Ascending aorta (tissue), 2 donors: ENCODE results near the gene HOXB5. TPM values are rescaled to one million over a fixed set of nuclear protein-coding genes. Genes with fewer than 3 reads are reported as not detected.

Source experiments
- DNase-seq, 2 donors: peaks; one replicate each; pipeline ENCODE4 v3.0.0-alpha.2; 2019; ENCODE audit warnings: low spot score in 2 of 2
- H3K27ac ChIP-seq, 2 donors: fragments of 200-600 bp; sonication (generic); one replicate each; pipeline ENCODE4 v1.5.1; 2016 to 2017; ENCODE audit warnings: mild to moderate bottlenecking in 1 of 2
- H3K27me3 ChIP-seq: fragments of 200-600 bp; sonication (generic); one replicate; pipeline ENCODE4 v1.5.1; 2017
- H3K36me3 ChIP-seq, 2 donors: fragments of 200-600 bp; sonication (generic); one replicate each; pipeline ENCODE4 v1.5.1; 2016
- H3K4me1 ChIP-seq, 2 donors: fragments of 200-600 bp; sonication (generic); one replicate each; pipeline ENCODE4 v1.5.1; 2016 to 2017; ENCODE audit warnings: mild to moderate bottlenecking in 1 of 2
- H3K4me3 ChIP-seq, 2 donors: fragments of 200-600 bp; sonication (generic); one replicate each; pipeline ENCODE4 v1.5.1; 2016 to 2017; ENCODE audit warnings: mild to moderate bottlenecking in 1 of 2
- H3K9me3 ChIP-seq, 2 donors: fragments of 200-600 bp; sonication (generic); one replicate each; pipeline ENCODE4 v1.5.1; 2016
- intact Hi-C: fragments of 100-400 bp; cut with DNase I; formaldehyde crosslinking; loops from one replicate; pipeline ENCODE4 v1.15.1; 2023
- total RNA-seq: library from RNA; depleted of rRNA; stranded (reverse); fragments of >200 nt; gene quantifications from one replicate; pipeline ENCODE4 v1.1.0, GENCODE V29; 2016
- TF ChIP-seq, protein P1 (sequence below), 3 experiments: fragments of 200-600 bp in 2 of 3; fragments of 450-650 bp in 1 of 3; sonication (generic) in 2 of 3; IDR thresholded peaks; one replicate each; pipeline ENCODE4 v1.5.1; 2016 to 2019; ENCODE audit warnings: antibody characterized with exemption in 3 of 3, mild to moderate bottlenecking in 1 of 3, moderate library complexity in 1 of 3

HOXB5 gene
- total RNA-seq, 1 donor from 2014 or later = 0.53 TPM

- TF ChIP-seq, protein P1, sequence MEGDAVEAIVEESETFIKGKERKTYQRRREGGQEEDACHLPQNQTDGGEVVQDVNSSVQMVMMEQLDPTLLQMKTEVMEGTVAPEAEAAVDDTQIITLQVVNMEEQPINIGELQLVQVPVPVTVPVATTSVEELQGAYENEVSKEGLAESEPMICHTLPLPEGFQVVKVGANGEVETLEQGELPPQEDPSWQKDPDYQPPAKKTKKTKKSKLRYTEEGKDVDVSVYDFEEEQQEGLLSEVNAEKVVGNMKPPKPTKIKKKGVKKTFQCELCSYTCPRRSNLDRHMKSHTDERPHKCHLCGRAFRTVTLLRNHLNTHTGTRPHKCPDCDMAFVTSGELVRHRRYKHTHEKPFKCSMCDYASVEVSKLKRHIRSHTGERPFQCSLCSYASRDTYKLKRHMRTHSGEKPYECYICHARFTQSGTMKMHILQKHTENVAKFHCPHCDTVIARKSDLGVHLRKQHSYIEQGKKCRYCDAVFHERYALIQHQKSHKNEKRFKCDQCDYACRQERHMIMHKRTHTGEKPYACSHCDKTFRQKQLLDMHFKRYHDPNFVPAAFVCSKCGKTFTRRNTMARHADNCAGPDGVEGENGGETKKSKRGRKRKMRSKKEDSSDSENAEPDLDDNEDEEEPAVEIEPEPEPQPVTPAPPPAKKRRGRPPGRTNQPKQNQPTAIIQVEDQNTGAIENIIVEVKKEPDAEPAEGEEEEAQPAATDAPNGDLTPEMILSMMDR (IDR thresholded peaks at IDR 0.05) = no peak
- H3K4me1 ChIP-seq = peaks cover 9 to 21% of the 10 kb centered on the region in 2 donors
- no peak for DNase-seq
- H3K9me3 ChIP-seq = no peaks in the 10 kb centered on the region
- peak within 1 kb of the TSS; percentile 39 to 69 for H3K4me3 ChIP-seq
- intact Hi-C loops = no loop called here
- no peaks in the 10 kb centered on the region for H3K36me3 ChIP-seq
- peaks cover 27% of the 10 kb centered on the region for H3K27me3 ChIP-seq
- H3K27ac ChIP-seq = no peak within 1 kb of the TSS
These were observed 21.7 kb upstream of the HOXB5 start, which contains the start of gene HOXB8 for GRCh38 chr17:48615047-48615962. Gene HOXB8, minus strand, starts transcription at chr17:48615292. Its CDS starts 588 bp downstream, at chr17:48614704.

DNA sequence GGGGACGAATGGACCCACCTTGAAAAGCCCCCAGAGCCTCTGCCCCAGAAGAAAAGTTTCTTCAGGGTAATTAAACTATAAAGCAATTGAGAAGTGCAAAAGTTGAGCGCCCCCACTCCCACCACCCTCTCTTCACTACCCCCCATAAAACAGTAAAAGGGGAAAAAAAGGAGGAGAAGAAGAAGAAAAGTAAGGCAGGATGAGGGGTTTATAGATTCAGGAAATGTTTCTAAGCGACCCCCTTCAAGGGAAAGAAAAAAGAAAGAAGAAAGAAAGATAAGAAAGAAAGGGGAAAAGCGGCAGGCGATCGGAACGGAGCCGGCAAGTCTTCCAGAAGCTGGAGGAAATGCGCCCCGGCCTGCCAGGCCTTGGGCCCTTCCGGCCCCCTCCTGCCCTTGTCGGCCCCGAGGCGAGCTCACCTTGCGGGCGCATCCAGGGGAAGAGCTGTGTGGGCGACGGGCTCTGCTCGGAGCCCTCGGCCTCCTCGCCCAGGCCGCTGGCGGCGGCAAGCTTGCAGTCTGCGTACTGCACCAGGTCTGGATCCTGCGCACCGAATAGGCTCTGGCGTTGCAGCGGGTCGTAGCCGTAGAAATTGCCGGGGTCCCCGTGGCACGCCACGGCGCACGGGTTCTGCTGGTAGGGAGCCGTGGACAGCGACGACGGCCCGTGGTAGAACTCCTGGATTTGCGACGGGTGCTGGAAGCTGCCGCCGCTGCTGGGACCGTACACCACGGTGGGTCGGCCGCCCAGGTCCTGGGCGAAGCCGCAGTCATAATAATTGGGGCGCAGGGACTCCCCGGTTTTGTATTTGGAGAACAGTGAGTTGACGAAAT is 20.5 kb upstream of the HOXB5 start:
- Histone ChIP-seq H3K27me3 (peaks cover 27% of the 10 kb centered on the region), H3K27ac (no peak overlapping the region), H3K36me3 (no peaks in the 10 kb centered on the region), H3K9me3 (no peaks in the 10 kb centered on the region), H3K4me3 (peak overlapping the region; percentile 39 to 69), H3K4me1 (peaks cover 12 to 29% of the 10 kb centered on the region in 2 donors)
- TF ChIP-seq, protein P1 (IDR thresholded peaks at IDR 0.05) = no peak
- no peak for DNase-seq
- intact Hi-C loops = loop anchor here (1.0 to 5.0 kb wide), 2 partner anchors 10 to 587 kb away; partner anchors contain the start of gene HOXB6

DNA sequence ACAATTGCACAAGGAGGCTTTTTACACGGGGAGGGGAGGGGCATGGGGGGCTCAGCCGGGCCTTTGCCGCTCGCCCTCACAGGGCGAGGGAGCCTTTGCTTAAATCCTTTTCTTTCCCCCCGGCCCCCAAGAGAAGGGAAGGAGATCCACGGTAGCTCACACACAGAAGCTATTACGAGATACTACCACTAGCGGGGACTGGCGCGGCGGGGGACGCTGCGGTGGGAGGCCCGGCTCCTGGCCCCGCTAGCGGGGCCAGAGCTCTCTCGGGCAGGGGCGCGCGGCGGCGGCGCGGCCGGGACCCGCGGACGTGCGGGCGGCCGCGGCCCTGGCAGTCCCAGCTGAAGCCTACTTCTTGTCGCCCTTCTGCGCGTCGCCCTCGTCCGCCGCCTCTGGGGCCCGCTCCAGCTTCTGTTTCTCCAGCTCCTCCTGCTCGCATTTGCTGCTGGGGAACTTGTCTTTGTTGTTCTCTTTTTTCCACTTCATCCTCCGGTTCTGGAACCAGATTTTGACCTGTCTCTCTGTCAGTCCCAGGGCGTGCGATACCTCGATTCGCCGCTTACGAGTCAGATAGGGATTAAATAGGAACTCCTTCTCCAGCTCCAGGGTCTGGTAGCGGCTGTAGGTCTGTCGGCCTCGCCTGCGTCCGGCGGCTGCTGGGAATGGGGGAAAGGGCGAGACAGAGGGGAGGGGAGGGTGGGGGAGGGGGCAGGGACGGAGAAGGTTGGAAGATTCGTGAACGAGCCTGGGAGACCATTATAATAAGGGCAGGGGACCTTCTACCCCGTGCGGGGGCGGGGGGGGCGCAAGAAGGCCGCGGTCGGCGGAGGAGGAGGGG is 19.5 kb upstream of the HOXB5 start:
- intact Hi-C loops = loop anchor here (1.0 to 5.0 kb wide), 2 partner anchors 9 to 586 kb away; partner anchors contain the start of gene HOXB6
- H3K4me3 ChIP-seq = peak overlapping the region; percentile 69 to 86
- H3K4me1 ChIP-seq = peaks cover 11 to 26% of the 10 kb centered on the region in 2 donors
- peaks cover 24% of the 10 kb centered on the region for H3K27me3 ChIP-seq
- H3K27ac ChIP-seq = peak overlapping the region; percentile 57 to 92
- H3K9me3 ChIP-seq = no peaks in the 10 kb centered on the region
- no peak for DNase-seq
- TF ChIP-seq, protein P1 (IDR thresholded peaks at IDR 0.05) = peak in 1 of 3 experiments; percentile 28
- H3K36me3 ChIP-seq = no peaks in the 10 kb centered on the region

DNA sequence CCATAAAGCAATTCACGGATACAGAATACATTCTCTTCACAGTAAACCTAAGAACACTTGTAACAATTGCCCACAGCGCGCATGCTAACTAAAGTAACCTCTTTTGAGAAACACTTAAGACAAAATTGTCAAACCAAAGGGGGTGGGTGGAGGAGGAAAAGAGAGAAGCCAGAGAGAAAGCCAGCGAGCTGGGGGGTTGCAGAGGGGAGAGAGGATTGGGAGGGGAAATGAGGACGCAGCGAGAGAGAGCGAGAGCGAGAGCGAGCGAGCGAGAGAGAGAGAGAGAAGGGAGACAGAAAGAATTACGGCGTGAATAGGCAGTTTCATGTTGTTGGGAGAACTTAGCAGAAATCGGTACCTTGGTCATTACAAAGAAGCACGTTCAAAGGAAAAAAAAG is 18.9 kb upstream of the HOXB5 start:
- H3K4me3 ChIP-seq = peak overlapping the region; percentile 69 to 86
- H3K27ac ChIP-seq = peak overlapping the region; percentile 77 to 92
- H3K9me3 ChIP-seq = no peaks in the 10 kb centered on the region
- H3K36me3 ChIP-seq = no peaks in the 10 kb centered on the region
- peaks cover 19% of the 10 kb centered on the region for H3K27me3 ChIP-seq
- H3K4me1 ChIP-seq = peaks cover 8 to 20% of the 10 kb centered on the region in 2 donors
- TF ChIP-seq, protein P1 (IDR thresholded peaks at IDR 0.05) = no peak
- intact Hi-C loops = loop anchor here (5.0 kb wide), 1 partner anchor 585 kb away; no protein-coding TSS in a partner anchor
- DNase-seq = no peak
